CD4-positive, alpha-beta T cell treated with Interleukin-10 for 1 hour (primary cell): ENCODE measurements around the gene HYDIN.

Experiments
- DNase-seq: peaks from one replicate; pipeline ENCODE4 v3.0.0-alpha.2; 2020

Gene HYDIN

GRCh38 chr16:70784692-70785555, 445.6 kb downstream of the HYDIN start:
- no peak for DNase-seq

GRCh38 chr16:70782237-70782636, 448.3 kb downstream of the HYDIN start:
- no peak for DNase-seq

GRCh38 chr16:70781800-70782199, 448.7 kb downstream of the HYDIN start:
- no peak for DNase-seq

GRCh38 chr16:70780546-70780945, 450.0 kb downstream of the HYDIN start:
- no peak for DNase-seq

DNA sequence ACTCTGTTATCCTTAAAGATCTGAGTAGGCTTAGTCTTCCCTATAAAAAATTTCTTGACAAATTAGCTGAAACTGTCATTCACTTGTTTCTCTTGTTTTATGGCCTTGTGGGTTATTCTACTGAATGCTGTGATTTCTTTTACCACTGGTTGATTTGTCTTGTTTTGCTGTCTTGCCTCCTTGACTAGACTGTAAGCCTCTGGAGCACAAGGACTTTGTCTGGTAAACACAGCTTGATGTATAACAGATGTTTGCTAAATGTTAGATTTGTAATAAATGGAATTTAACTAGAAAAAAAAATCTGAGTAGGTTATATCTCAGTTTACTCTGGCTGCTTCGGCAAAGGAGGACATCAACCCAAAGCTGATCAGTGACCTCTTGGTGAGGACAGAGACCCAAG, 451.2 kb downstream of the HYDIN start:
- no peak for DNase-seq

GRCh38 chr16:70778901-70779309, 451.6 kb downstream of the HYDIN start:
- no peak for DNase-seq

DNA sequence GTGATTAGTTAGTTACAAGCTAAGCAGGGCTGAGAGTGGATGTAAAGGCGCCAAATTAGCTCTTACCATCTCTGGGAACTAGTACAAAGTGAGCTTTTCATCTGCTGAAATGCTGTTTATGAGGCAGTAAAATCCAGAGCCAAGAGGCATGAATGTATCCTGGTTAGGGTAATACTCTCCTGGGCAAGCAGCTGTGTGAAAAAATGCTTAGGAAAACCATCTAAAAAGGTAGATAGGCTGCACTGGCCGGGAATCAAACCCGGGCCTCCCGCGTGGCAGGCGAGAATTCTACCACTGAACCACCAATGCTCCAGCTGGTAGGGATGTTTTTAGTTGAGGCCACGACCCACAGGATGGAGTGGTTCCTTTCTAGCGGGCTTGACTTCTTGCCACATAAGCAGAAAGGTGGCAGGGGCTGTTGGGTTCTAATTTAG, 452.5 kb downstream of the HYDIN start:
- DNase-seq = no peak

DNA sequence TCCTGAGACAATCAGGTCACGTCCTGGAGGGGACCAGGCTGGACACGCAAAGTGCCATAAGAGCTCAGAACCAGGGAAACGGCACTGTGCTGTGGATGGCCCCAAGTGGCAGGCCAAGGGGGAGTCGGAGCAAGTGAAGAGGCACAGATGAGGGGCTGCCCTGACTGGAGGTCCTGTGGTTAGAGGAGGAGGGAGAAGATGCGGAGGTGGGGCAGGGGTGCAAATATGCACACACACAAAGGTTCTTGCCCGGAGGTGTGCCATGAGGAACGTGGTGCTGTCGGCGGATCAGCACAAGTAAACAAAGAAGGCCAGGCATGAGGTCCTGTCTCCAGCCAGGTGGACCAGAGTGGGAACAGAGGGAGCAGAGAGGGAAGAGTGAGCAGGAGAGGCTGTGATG, 453.0 kb downstream of the HYDIN start:
- no peak for DNase-seq

GRCh38 chr16:70775399-70775798, 455.1 kb downstream of the HYDIN start:
- no peak for DNase-seq

- no peak for DNase-seq
These were observed 456.3 kb downstream of the HYDIN start for GRCh38 chr16:70774261-70774660.

- no peak for DNase-seq
These were observed 458.0 kb downstream of the HYDIN start for GRCh38 chr16:70772493-70772892.

GRCh38 chr16:70770626-70771552, 459.6 kb downstream of the HYDIN start:
- DNase-seq = peak; percentile 47

DNA sequence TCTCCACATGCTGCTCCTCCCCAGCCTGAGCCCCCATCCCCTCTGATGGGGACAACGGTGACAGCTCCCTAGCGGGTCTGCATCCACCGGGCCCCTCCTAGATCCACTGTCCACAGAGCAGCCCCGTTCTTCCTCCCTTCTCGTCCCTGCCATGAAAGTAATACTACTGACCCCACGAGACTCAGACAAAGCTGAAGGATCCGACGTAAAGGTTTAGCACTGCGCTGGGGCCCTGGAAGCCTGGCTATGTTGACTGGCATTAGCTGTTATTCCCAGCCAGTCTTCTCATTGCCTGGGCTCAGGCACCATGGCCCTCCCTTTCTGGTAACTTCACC, 460.3 kb downstream of the HYDIN start:
- DNase-seq = no peak

GRCh38 chr16:70769761-70770160, 460.8 kb downstream of the HYDIN start:
- DNase-seq = no peak

DNA sequence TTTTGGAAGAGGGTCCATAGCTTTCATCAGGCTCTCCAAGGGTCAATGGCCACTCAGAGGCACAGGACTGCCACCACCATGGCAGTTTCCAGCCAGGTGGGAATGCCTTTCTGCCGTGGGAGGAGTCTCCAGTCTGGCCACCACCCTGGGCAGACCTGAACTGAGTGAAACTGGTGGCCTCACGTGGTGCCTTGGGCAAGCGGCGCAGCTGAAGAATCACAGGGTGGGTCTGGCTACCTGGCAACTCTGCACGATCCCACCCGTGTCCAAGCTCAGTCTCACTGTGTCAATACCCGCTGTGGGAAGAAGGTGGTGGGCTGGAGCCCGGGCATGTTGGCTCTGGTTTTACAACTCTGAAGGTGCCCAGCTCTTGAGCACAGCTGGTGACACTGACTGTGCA, 461.4 kb downstream of the HYDIN start:
- DNase-seq = no peak

DNA sequence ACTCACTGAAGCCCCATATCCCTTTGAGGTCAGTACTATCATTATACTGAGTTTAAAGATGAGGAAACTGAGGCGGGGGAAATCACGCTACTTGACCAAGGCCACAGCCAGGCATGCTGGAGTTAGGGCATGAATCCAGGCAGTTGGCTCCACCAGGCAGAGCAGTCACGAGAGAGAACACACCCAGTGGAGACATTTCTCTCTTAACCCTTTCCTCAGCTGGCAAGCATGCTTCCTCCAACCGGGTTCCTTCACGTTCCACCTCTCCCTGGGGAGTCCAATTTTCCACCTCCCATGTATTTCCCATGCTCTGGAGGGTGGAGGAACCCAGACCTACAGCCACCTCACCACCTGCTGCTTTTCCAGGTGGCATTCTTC, 462.3 kb downstream of the HYDIN start:
- no peak for DNase-seq

- no peak for DNase-seq
These were observed 462.9 kb downstream of the HYDIN start for GRCh38 chr16:70767377-70768202.

GRCh38 chr16:70766658-70767057, 463.9 kb downstream of the HYDIN start:
- no peak for DNase-seq

DNA sequence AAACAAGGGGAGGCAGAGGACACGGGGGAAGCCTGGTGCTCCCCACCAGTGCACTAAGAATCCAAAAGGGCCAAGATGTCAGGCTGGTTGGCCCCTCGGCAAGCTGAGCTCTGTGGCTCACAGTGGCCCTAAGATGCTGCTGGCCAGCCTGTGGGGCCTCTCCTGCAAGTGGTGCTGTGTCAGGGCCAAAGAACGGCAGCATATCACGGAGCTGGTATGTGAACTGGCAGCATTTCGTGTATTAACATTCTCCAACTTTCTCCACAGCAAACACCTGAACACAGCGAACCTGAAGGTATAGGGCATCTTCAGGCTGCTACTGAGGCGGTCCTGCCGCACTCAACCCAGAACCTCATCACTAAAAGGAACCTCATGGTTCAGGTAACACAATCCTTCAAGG, 464.3 kb downstream of the HYDIN start:
- DNase-seq = no peak

GRCh38 chr16:70765491-70765890, 465.0 kb downstream of the HYDIN start:
- no peak for DNase-seq

GRCh38 chr16:70764632-70765031, 465.9 kb downstream of the HYDIN start:
- DNase-seq = no peak

DNA sequence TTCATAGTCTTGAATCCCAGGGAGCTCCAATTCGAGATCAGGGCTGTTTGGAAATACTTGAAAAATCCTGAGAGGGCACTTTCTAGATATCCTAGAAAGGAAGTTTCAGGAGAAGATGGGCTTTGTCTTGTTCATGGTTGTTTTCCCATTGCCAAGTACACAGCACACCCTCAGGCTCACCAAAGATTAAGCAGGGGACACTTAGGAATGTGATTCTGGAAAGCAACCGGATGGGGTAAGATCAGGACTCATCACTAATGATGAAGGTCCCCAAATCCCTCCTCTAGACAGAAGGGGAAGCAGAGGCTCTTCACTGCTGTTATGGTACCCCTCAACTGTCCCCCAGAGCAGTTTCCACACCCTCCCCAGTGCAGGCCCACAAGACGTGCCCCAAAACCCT, 470.3 kb downstream of the HYDIN start:
- DNase-seq = no peak

- DNase-seq = no peak
These were observed 470.9 kb downstream of the HYDIN start for GRCh38 chr16:70759666-70760065.
